A673 (cell line): ENCODE data around the gene KANSL2.

Experiments used
- EZH2 ChIP-seq: fragments of 200-600 bp; sonication (generic); IDR thresholded peaks from 2 replicates; pipeline ENCODE4 v1.6.1; 2017; ENCODE audit warnings: borderline replicate concordance, low read depth, mild to moderate bottlenecking, mixed read lengths, antibody characterized with exemption, low read length; ENCODE audit not compliant: poor library complexity, severe bottlenecking
- TF ChIP-seq, protein P1 (sequence below): fragments of 300-800, 200-600 bp; sonication (generic); conservative IDR thresholded peaks from 2 replicates; pipeline ENCODE4 v1.5.1; 2017; ENCODE audit warnings: low read depth, mild to moderate bottlenecking, antibody characterized with exemption, low read length, moderate library complexity, mixed read lengths

DNA sequence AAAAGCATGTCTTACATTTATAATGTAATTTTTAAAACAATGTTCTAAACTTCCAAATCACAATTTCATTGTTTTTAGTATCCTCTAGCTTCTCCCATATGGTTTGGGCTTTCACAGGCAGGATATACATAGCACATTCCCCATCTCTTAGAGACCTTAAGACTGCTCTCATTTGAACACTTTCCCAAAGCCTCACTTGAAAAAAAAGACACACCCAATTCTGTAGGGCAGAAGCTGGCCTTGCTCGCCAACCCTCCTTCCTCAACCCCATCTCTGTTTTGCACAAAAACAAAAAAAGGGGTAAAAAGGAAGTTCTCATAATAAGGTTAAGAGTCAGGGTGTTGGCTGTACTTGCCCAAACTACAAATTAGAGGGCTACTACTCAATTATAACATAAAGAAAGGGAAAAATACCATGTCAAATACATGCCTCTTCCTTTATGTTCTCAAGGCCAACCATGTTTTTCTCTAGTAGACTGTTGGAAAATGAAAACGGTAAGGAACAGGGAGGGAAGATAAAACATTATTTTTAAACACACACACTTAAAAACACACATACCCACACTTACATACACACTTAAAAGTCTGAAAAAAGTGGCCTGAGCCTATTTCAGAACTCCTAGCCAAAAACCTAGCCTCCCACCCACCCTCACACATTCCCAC is 9.9 kb upstream of the KANSL2 start:
- TF ChIP-seq, protein P1, sequence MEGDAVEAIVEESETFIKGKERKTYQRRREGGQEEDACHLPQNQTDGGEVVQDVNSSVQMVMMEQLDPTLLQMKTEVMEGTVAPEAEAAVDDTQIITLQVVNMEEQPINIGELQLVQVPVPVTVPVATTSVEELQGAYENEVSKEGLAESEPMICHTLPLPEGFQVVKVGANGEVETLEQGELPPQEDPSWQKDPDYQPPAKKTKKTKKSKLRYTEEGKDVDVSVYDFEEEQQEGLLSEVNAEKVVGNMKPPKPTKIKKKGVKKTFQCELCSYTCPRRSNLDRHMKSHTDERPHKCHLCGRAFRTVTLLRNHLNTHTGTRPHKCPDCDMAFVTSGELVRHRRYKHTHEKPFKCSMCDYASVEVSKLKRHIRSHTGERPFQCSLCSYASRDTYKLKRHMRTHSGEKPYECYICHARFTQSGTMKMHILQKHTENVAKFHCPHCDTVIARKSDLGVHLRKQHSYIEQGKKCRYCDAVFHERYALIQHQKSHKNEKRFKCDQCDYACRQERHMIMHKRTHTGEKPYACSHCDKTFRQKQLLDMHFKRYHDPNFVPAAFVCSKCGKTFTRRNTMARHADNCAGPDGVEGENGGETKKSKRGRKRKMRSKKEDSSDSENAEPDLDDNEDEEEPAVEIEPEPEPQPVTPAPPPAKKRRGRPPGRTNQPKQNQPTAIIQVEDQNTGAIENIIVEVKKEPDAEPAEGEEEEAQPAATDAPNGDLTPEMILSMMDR = no peak
- TF ChIP-seq EZH2 = no peak
